ENCODE data around the gene REXO1. TPM values are rescaled to one million over a fixed set of nuclear protein-coding genes. Genes with fewer than 3 reads are reported as not detected.

The REXO1 gene
- total and polyA plus RNA-seq, 9 of the 15 experiments (the other 6 are each of a cell fraction or from before 2014, with no cell fraction given), result 0.04 to 63.3 (median 15.8) TPM

DNA sequence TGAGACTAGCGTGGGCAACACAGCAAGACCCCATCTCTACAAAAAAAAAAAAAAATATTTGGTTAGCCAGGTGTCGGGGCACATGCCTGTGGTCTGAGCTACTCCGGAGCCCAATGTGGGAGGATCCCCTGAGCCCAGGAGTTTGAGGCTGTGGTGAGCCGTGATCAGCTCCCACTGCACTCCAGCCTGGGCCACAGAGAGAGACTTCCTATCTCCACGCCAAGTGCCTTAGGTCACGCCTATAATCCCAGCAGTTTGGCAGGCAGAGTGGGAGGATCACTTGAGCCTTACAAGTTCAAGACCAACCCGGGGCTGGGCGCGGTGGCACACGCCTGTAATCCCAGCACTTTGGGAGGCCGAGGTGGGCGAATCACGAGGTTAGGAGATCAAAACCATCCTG lies 48.2 kb upstream of the REXO1 start:
- no TSS peak for BruUV-seq (replicated peaks)
- Histone ChIP-seq H3K4me3 (no peak overlapping the region), H3K36me3 (ENCODE audit: control insufficient read depth, insufficient read depth, low read length) (no peaks in the 10 kb centered on the region), H3K4me2 (ENCODE audit: insufficient read depth, low read length) (no peak overlapping the region; the same call in 1 of the 2 replicates), H3K27ac (ENCODE audit: extremely low read depth, low read depth, low read length) (peak overlapping the region; percentile 36), H3K4me1 (replicated peaks in 1 of 2; ENCODE audit: control insufficient read depth in 2 of 2, insufficient read depth in 2 of 2, low read length in 2 of 2) (peaks cover 9 to 38% of the 10 kb centered on the region in 2 experiments; a peak in 4 of 5 replicates), H3K9ac (ENCODE audit: insufficient read depth in 1 of 2, low read depth in 2 of 2, low read length in 2 of 2) (peak overlapping the region in 1 of 2 experiments; percentile 78; a peak in 2 of 4 replicates), H3K27me3 (ENCODE audit: control insufficient read depth in 2 of 2, insufficient read depth in 2 of 2, low read length in 2 of 2) (no peaks in the 10 kb centered on the region), H4K20me1 (replicated peaks; ENCODE audit: control insufficient read depth, insufficient read depth, low read length) (no peaks in the 10 kb centered on the region), H3K79me2 (ENCODE audit: control insufficient read depth, insufficient read depth, low read length) (no peaks in the 10 kb centered on the region), H2AFZ (ENCODE audit: low read depth, low read length) (peak overlapping the region; percentile 56; the same call in 1 of the 2 replicates), H3K9me3 (replicated peaks; ENCODE audit: control insufficient read depth, insufficient read depth, low read depth, low read length) (no peaks in the 10 kb centered on the region), H3K9me1 (ENCODE audit: control insufficient read depth, insufficient read depth, low read length) (no peaks in the 10 kb centered on the region)
- TF ChIP-seq HDAC1 (IDR thresholded peaks at IDR 0.05) (0 out of 4 replicates have a peak, but pooled peaks of 1 of the 2 experiments have one; percentile 28), MED1 (CRISPR knock-in tag; IDR thresholded peaks at IDR 0.05; ENCODE audit: borderline replicate concordance) (no peak)
- ChIA-PET CTCF (ENCODE audit: low intra/inter-chr PET ratio) (interaction anchor here (0.7 kb wide), 1 partner anchor 60 kb away, joined by 4 read pairs; no protein-coding TSS in a partner anchor), POLR2A (interaction anchor here (0.6 to 1.9 kb wide), 2 partner anchors 21 to 38 kb away, joined by 6 read pairs; no protein-coding TSS in a partner anchor)
- DNase-seq (ENCODE audit: extremely low read depth in 1 of 4, low spot score in 3 of 4) (peak in 1 of 4 experiments; percentile 36), ATAC-seq (no peak), FAIRE-seq (peak; percentile 15)
- 67% methylated on average over 13 of the region's 13 CpGs for WGBS (ENCODE audit: insufficient coverage, low coverage, missing lambda C conversion rate)
- intact Hi-C loops (cut with micrococcal nuclease), result loop anchor here (2.0 kb wide), 1 partner anchor 24 kb away; no protein-coding TSS in a partner anchor
- in situ Hi-C loops (cut with MboI), result no loop called here

DNA sequence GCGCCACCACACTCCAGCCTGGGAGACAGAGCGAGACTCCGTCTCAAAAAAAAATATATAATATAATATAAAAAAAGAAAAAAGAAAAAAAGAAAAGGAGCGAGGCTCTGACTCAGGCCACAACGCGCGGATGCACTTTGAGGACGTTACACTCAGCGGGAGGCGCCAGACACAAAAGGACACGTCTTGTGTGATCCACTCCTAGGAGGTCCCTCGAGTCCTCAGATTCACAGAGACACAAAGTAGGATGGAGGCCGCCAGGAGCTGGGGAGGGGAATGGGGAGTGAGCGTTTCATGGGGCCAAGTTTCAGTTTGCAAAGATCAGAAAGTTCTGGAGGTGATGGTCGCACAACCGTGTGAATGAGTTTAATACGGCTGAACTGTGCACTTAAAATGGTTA lies 45.5 kb upstream of the REXO1 start:
- 87% methylated on average over 14 of the region's 17 CpGs for WGBS (ENCODE audit: insufficient coverage, low coverage, missing lambda C conversion rate)
- BruUV-seq (replicated peaks), result no TSS peak
- no peaks in the 10 kb centered on the region for H3K27me3 ChIP-seq (ENCODE audit: control insufficient read depth in 2 of 2, insufficient read depth in 2 of 2, low read length in 2 of 2)
- no peak overlapping the region for H3K9ac ChIP-seq (ENCODE audit: insufficient read depth in 1 of 2, low read depth in 2 of 2, low read length in 2 of 2)
- intact Hi-C loops (cut with micrococcal nuclease), result no loop called here
- no peaks in the 10 kb centered on the region for H3K9me3 ChIP-seq (replicated peaks; ENCODE audit: control insufficient read depth, insufficient read depth, low read depth, low read length)
- ATAC-seq (no peak), DNase-seq (ENCODE audit: extremely low read depth in 1 of 4, low spot score in 3 of 4) (peak in 2 of 4 experiments; percentile 2 to 7), FAIRE-seq (no peak)
- no peaks in the 10 kb centered on the region for H3K79me2 ChIP-seq (ENCODE audit: control insufficient read depth, insufficient read depth, low read length)
- in situ Hi-C loops (cut with MboI), result no loop called here
- ChIA-PET CTCF (ENCODE audit: low intra/inter-chr PET ratio) (no interaction called here), POLR2A (no interaction called here)
- H3K4me1 ChIP-seq (replicated peaks in 1 of 2; ENCODE audit: control insufficient read depth in 2 of 2, insufficient read depth in 2 of 2, low read length in 2 of 2), result peaks cover 9 to 38% of the 10 kb centered on the region in 2 experiments; a peak in 4 of 5 replicates
- H4K20me1 ChIP-seq (replicated peaks; ENCODE audit: control insufficient read depth, insufficient read depth, low read length), result no peaks in the 10 kb centered on the region
- H3K27ac ChIP-seq (ENCODE audit: extremely low read depth, low read depth, low read length), result no peak overlapping the region
- H3K36me3 ChIP-seq (ENCODE audit: control insufficient read depth, insufficient read depth, low read length), result no peaks in the 10 kb centered on the region
- no peaks in the 10 kb centered on the region for H3K9me1 ChIP-seq (ENCODE audit: control insufficient read depth, insufficient read depth, low read length)
- H3K4me2 ChIP-seq (ENCODE audit: insufficient read depth, low read length), result no peak overlapping the region
- no peak overlapping the region for H3K4me3 ChIP-seq
- no peak overlapping the region for H2AFZ ChIP-seq (ENCODE audit: low read depth, low read length)
- no peak for TF ChIP-seq ZNF184 (CRISPR knock-in tag; IDR thresholded peaks at IDR 0.05)
- TF ChIP-seq, protein P1, sequence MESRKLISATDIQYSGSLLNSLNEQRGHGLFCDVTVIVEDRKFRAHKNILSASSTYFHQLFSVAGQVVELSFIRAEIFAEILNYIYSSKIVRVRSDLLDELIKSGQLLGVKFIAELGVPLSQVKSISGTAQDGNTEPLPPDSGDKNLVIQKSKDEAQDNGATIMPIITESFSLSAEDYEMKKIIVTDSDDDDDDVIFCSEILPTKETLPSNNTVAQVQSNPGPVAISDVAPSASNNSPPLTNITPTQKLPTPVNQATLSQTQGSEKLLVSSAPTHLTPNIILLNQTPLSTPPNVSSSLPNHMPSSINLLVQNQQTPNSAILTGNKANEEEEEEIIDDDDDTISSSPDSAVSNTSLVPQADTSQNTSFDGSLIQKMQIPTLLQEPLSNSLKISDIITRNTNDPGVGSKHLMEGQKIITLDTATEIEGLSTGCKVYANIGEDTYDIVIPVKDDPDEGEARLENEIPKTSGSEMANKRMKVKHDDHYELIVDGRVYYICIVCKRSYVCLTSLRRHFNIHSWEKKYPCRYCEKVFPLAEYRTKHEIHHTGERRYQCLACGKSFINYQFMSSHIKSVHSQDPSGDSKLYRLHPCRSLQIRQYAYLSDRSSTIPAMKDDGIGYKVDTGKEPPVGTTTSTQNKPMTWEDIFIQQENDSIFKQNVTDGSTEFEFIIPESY (CRISPR knock-in tag; IDR thresholded peaks at IDR 0.05), result peak; percentile 93

All from K562 (cell line).